VCaP (cell line): ENCODE results near the gene ODAD4.

Source experiments
- H3K27ac ChIP-seq: fragments of 450-650 bp; 2 replicates; pipeline ENCODE4 v1.5.1; 2017
- TF ChIP-seq, protein P1 (sequence below): fragments of 450-650 bp; conservative IDR thresholded peaks from 2 replicates; pipeline ENCODE4 v1.5.1; 2017; ENCODE audit warnings: mild to moderate bottlenecking, moderate library complexity

Gene ODAD4

DNA sequence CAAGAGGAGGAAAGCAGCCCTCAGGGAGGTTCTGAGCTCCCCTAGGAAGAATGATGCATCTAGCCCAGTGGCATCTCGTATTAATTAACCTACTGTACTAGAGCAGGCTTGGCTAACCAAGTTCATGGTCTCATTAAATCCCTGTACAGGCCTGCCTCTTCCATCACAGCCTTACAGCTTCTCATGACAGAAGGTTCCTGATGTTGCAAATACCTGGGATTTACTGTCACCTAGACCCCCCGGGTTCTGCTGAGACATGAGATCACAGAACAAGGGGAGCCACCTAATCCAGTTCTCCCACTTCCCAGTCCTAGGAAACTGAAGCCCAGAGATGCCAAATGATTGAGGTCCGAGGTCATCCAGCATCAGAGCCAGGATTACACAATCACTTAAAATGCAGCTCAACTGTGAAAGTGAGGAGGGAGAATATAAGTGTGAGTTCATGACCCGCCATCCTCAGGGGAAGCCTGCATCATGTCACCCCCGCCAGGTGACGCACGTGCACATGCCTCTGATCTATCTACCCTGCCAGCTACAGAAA, 35.6 kb upstream of the ODAD4 start:
- H3K27ac ChIP-seq = no peak overlapping the region

DNA sequence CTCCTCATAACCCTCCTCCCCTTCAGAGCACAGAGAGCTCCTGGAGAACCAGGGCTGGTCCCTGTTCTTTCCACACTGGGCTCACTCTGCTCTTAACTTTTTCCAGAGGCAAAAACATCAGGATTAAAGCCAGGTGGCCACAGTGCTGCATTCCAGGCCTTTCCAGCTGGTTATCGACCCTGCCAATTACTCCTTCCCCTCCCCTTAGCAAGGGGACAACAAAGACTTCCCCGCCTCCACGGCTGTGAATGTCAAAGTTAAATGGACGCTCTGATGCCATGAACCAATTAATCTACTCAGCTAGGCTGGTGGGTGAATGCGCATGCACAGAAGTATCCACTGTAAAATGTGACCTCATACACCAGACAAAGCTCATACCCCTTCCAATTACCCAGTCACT, 34.8 kb upstream of the ODAD4 start:
- TF ChIP-seq, protein P1, sequence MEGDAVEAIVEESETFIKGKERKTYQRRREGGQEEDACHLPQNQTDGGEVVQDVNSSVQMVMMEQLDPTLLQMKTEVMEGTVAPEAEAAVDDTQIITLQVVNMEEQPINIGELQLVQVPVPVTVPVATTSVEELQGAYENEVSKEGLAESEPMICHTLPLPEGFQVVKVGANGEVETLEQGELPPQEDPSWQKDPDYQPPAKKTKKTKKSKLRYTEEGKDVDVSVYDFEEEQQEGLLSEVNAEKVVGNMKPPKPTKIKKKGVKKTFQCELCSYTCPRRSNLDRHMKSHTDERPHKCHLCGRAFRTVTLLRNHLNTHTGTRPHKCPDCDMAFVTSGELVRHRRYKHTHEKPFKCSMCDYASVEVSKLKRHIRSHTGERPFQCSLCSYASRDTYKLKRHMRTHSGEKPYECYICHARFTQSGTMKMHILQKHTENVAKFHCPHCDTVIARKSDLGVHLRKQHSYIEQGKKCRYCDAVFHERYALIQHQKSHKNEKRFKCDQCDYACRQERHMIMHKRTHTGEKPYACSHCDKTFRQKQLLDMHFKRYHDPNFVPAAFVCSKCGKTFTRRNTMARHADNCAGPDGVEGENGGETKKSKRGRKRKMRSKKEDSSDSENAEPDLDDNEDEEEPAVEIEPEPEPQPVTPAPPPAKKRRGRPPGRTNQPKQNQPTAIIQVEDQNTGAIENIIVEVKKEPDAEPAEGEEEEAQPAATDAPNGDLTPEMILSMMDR = no peak
- no peak overlapping the region for H3K27ac ChIP-seq

More for the DNA sequence above, 35.6 kb upstream of the ODAD4 start:
- TF ChIP-seq, protein P1 = no peak

DNA sequence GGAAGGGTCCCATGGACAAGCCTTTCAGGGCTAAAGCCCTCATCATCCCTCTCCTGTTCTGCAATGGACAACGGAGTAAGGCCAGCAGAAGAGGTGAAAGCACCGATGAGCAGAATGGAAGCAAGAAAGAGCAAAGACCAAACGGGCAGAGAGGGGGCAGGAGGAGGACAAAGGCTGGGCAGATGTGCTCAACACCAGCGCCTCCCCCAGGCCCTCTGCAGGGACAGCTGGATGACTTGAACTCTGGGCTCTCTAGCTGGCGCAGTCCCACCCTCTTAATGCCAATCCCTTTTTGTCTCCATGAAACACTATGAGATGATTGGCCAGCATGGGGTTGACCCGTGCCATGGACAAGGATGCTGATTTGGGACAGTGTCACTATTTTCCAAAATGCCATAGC, 33.7 kb upstream of the ODAD4 start:
- TF ChIP-seq, protein P1 = no peak
- no peak overlapping the region for H3K27ac ChIP-seq

DNA sequence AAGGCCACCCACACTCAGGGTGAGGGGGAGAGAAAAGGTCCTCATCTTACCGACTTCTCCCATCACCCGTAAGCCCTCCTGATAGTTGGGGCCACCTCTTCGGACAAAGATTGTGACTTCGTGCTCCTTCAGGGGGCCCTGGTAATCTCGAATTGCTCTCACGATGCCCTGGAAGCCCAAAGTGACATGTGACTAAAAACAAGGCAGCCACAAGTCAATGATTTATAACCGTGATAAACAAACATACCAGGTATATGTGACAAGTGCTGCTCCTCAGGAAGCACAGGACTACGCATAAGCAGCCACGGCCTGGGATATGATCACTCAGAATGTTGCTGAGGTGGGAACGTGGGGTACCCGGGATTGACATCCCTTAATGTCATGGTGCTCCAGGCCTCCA, 28.8 kb upstream of the ODAD4 start:
- no peak overlapping the region for H3K27ac ChIP-seq
- TF ChIP-seq, protein P1 = no peak

DNA sequence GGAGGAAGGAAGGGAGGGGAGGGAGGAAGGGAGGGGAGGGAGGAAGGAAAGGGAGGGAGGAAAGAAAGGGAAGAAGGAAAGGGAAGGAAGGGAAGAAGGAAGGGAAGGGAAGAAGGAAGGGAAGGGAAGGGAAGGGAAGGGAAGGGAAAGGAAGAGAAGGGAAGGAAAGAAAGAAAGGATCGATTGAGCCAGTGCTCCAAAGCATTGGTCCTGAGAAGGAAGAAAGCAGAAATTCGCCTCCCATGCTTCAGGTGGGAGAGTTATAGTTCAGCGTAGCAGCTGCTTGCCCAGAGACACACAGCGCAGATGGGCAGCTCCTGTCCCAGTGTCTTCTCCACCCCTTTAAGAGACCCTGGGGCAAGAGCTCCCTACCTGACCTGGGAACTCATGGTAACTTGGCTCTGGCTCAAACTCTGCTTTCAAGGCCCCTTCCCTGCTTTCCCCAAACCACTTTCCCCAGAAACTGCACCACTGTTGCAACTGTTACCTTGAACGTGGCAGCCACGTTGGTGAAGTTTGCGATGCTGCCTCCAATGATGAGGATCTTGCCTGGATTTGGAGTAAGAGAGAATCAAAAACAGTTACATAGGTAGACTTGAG, 26.1 kb upstream of the ODAD4 start:
- H3K27ac ChIP-seq = no peak overlapping the region
- TF ChIP-seq, protein P1 = no peak

DNA sequence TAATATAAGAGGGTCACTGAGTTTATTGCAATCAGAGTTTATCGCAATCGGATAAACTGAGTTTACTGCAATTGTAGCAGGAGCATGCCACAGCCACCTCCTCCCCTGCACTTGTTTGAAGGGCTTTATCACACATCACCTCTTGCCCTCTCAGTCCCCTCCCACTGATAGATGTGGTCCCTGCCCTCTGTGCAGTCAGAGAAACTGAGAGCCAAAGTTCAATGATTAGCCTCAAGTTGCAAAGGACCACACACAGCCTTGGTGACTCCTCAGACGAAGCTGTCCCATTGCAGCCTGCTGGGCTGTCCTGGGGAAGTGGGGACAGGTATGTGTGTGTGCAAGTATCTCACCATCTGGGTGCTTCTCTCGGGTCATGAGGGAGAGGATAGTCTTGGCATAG, 25.2 kb upstream of the ODAD4 start:
- TF ChIP-seq, protein P1 = no peak
- H3K27ac ChIP-seq = no peak overlapping the region

DNA sequence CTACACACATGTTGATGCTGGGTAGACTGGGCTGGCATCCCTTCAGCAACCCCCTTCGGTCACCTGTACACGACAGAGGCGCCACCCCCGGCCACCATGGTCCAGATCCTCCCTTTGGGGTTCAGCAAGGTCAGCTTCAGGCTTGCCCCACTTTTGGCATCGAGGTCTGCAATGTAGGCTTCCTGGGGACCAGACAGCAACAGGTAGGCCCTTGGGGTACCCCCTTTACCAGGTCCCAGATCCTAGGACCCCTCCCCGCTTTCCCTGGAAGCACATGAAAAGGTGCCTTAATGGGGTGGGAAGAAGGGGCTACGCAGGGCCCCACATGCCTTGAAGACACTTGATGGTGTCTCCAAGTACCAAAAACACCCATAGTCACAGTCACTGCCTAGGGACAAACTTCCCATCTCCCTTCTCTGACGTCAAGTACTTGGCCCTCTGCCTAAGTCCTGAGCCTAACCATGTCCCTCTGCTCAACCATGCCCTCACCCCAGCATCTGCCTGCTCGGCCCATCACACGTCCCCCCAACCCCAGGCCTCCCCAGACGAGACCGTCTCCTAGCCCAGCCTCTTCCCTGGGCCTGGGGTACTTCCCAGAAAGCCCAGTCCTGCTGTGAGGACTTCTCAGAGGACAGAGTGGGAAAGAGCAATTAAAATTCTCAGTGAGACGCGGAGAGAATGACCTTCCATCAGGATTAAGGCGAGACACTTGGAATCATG, 23.8 kb upstream of the ODAD4 start:
- no peak overlapping the region for H3K27ac ChIP-seq
- TF ChIP-seq, protein P1 = no peak
